ENCODE data around the gene GADD45A. TPM values are rescaled to one million over a fixed set of nuclear protein-coding genes. Genes with fewer than 3 reads are reported as not detected.

GADD45A gene
- polyA plus RNA-seq, 1 donor (not counting 4 experiments of a cell fraction or from before 2014, with no cell fraction given), result 151 TPM

- H3K27ac ChIP-seq (ENCODE audit: control insufficient read depth, insufficient read depth, low read length), result no peak overlapping the region
Observed at GRCh38 chr1:67677930-67678329, 7.1 kb upstream of the GADD45A start.

GRCh38 chr1:67679691-67680090 is 5.3 kb upstream of the GADD45A start:
- no peaks in the 10 kb centered on the region for H3K36me3 ChIP-seq (ENCODE audit: control insufficient read depth in 2 of 2, extremely low read depth in 1 of 2, insufficient read depth in 2 of 2, low read length in 2 of 2)
- H3K4me2 ChIP-seq (ENCODE audit: control insufficient read depth, extremely low read depth, insufficient read depth, low read depth, low read length), result peak overlapping the region; percentile 8
- H3K9ac ChIP-seq (ENCODE audit: control insufficient read depth, extremely low read depth, insufficient read depth, low read length), result no peak overlapping the region
- H3K27me3 ChIP-seq (ENCODE audit: control insufficient read depth, extremely low read depth, insufficient read depth, low read length), result no peaks in the 10 kb centered on the region
- peaks cover 40% of the 10 kb centered on the region for H3K4me1 ChIP-seq (ENCODE audit: control insufficient read depth, extremely low read depth, insufficient read depth, low read length)
- TF ChIP-seq EZH2 (IDR thresholded peaks at IDR 0.05; ENCODE audit: low read length), result no peak
- no peak for TF ChIP-seq CTCF (optimal IDR thresholded peaks at IDR 0.05 in 1 of 3, IDR thresholded peaks at IDR 0.05 in 1 of 3, conservative IDR thresholded peaks at IDR 0.05 in 1 of 3; ENCODE audit: extremely low read depth in 1 of 3, insufficient read depth in 2 of 3, low read length in 3 of 3)
- no peaks in the 10 kb centered on the region for H3K9me1 ChIP-seq (ENCODE audit: control insufficient read depth, extremely low read depth, insufficient read depth, low read length)
- dilution Hi-C loops (cut with MboI; ENCODE audit: extremely low pct_ligation_motif_present, low sequenced_read_pairs), result loop anchor here (25.0 kb wide), 1 partner anchor 142 kb away; no protein-coding TSS in a partner anchor
- DNase-seq (ENCODE audit: low read depth, low spot score), result no peak
- H3K79me2 ChIP-seq (ENCODE audit: control insufficient read depth, insufficient read depth, low read length), result no peaks in the 10 kb centered on the region
- H3K4me3 ChIP-seq (ENCODE audit: control insufficient read depth in 2 of 3, extremely low read depth in 1 of 3, insufficient read depth in 2 of 3, low read depth in 1 of 3, low read length in 3 of 3), result no peak overlapping the region
- no peaks in the 10 kb centered on the region for H4K20me1 ChIP-seq (ENCODE audit: control insufficient read depth, extremely low read depth, insufficient read depth, low read length)
- no peak overlapping the region for H2AFZ ChIP-seq (ENCODE audit: control insufficient read depth, low read length)
- peak overlapping the region; percentile 72 for H3K27ac ChIP-seq (ENCODE audit: control insufficient read depth, insufficient read depth, low read length)
- FAIRE-seq, result peak; percentile 62
- no peaks in the 10 kb centered on the region for H3K9me3 ChIP-seq (ENCODE audit: control insufficient read depth, low read depth, low read length)

More at GRCh38 chr1:67677930-67678329, 7.1 kb upstream of the GADD45A start:
- Histone ChIP-seq H2AFZ (ENCODE audit: control insufficient read depth, low read length) (no peak overlapping the region), H3K4me1 (ENCODE audit: control insufficient read depth, extremely low read depth, insufficient read depth, low read length) (peaks cover 27% of the 10 kb centered on the region), H3K9ac (ENCODE audit: control insufficient read depth, extremely low read depth, insufficient read depth, low read length) (no peak overlapping the region), H3K79me2 (ENCODE audit: control insufficient read depth, insufficient read depth, low read length) (no peaks in the 10 kb centered on the region), H3K4me2 (ENCODE audit: control insufficient read depth, extremely low read depth, insufficient read depth, low read depth, low read length) (no peak overlapping the region), H3K9me1 (ENCODE audit: control insufficient read depth, extremely low read depth, insufficient read depth, low read length) (no peaks in the 10 kb centered on the region), H3K36me3 (ENCODE audit: control insufficient read depth in 2 of 2, extremely low read depth in 1 of 2, insufficient read depth in 2 of 2, low read length in 2 of 2) (no peaks in the 10 kb centered on the region), H4K20me1 (ENCODE audit: control insufficient read depth, extremely low read depth, insufficient read depth, low read length) (no peaks in the 10 kb centered on the region), H3K4me3 (ENCODE audit: control insufficient read depth in 2 of 3, extremely low read depth in 1 of 3, insufficient read depth in 2 of 3, low read depth in 1 of 3, low read length in 3 of 3) (no peak overlapping the region), H3K9me3 (ENCODE audit: control insufficient read depth, low read depth, low read length) (no peaks in the 10 kb centered on the region), H3K27me3 (ENCODE audit: control insufficient read depth, extremely low read depth, insufficient read depth, low read length) (no peaks in the 10 kb centered on the region)
- no peak for TF ChIP-seq EZH2 (IDR thresholded peaks at IDR 0.05; ENCODE audit: low read length)
- TF ChIP-seq CTCF (optimal IDR thresholded peaks at IDR 0.05 in 1 of 3, IDR thresholded peaks at IDR 0.05 in 1 of 3, conservative IDR thresholded peaks at IDR 0.05 in 1 of 3; ENCODE audit: extremely low read depth in 1 of 3, insufficient read depth in 2 of 3, low read length in 3 of 3), result no peak
- dilution Hi-C loops (cut with MboI; ENCODE audit: extremely low pct_ligation_motif_present, low sequenced_read_pairs), result loop anchor here (25.0 kb wide), 1 partner anchor 141 kb away; no protein-coding TSS in a partner anchor
- DNase-seq (ENCODE audit: low read depth, low spot score) (no peak), FAIRE-seq (no peak)

Measured in keratinocyte (primary cell).